ENCODE data around the gene SMOC2. TPM values are rescaled to one million over a fixed set of nuclear protein-coding genes. Genes with fewer than 3 reads are reported as not detected.

SMOC2 gene
- total RNA-seq, 3 donors from 2014 or later (not counting 1 experiment from before 2014, with no cell fraction given), result not detected

GRCh38 chr6:168535711-168536110, 94.7 kb downstream of the SMOC2 start:
- TF ChIP-seq CTCF (IDR thresholded peaks at IDR 0.05), result no peak
- H3K27me3 Mint-ChIP-seq (ENCODE audit: low read depth in 2 of 2), result peaks cover 12 to 15% of the 10 kb centered on the region in 2 donors
- H3K9me3 Mint-ChIP-seq, result no peaks in the 10 kb centered on the region

GRCh38 chr6:168536196-168536595, 95.2 kb downstream of the SMOC2 start:
- no peak for TF ChIP-seq CTCF (IDR thresholded peaks at IDR 0.05)
- no peak overlapping the region for H3K4me3 Mint-ChIP-seq
- intact Hi-C loops (cut with micrococcal nuclease), result no loop called here
- no peaks in the 10 kb centered on the region for H3K27me3 ChIP-seq (ENCODE audit: control insufficient read depth, insufficient read depth, low read length)
- no peak overlapping the region for H3K4me3 ChIP-seq (ENCODE audit: low read length)
- H3K27me3 Mint-ChIP-seq (ENCODE audit: low read depth in 2 of 2), result peaks cover 12 to 20% of the 10 kb centered on the region in 2 donors
- no peak for DNase-seq
- 79% methylated on average over 7 of the region's 7 CpGs for WGBS (ENCODE audit: insufficient coverage)
- no peak for ATAC-seq
- H3K9me3 Mint-ChIP-seq, result no peaks in the 10 kb centered on the region
- no peaks in the 10 kb centered on the region for H3K9me3 ChIP-seq (ENCODE audit: control insufficient read depth, insufficient read depth, low read length)
- H3K27ac ChIP-seq (ENCODE audit: low read length), result no peak overlapping the region
- no peaks in the 10 kb centered on the region for H3K4me1 ChIP-seq (ENCODE audit: control insufficient read depth, insufficient read depth, low read length)
- no peak overlapping the region for H3K27ac Mint-ChIP-seq
- H3K36me3 Mint-ChIP-seq, result no peaks in the 10 kb centered on the region
- peaks cover 0 to 5% of the 10 kb centered on the region in 2 donors for H3K4me1 Mint-ChIP-seq
- no peaks in the 10 kb centered on the region for H3K36me3 ChIP-seq (ENCODE audit: control insufficient read depth, insufficient read depth, low read length)

More at GRCh38 chr6:168535711-168536110, 94.7 kb downstream of the SMOC2 start:
- Mint-ChIP-seq H3K4me1 (peaks cover 0 to 5% of the 10 kb centered on the region in 2 donors), H3K27ac (no peak overlapping the region), H3K4me3 (no peak overlapping the region), H3K36me3 (no peaks in the 10 kb centered on the region)
- WGBS (ENCODE audit: insufficient coverage), result 92% methylated on average over 22 of the region's 22 CpGs
- ATAC-seq (no peak), DNase-seq (no peak)
- Histone ChIP-seq H3K9me3 (ENCODE audit: control insufficient read depth, insufficient read depth, low read length) (no peaks in the 10 kb centered on the region), H3K36me3 (ENCODE audit: control insufficient read depth, insufficient read depth, low read length) (no peaks in the 10 kb centered on the region), H3K4me3 (ENCODE audit: low read length) (no peak overlapping the region), H3K4me1 (ENCODE audit: control insufficient read depth, insufficient read depth, low read length) (no peaks in the 10 kb centered on the region), H3K27me3 (ENCODE audit: control insufficient read depth, insufficient read depth, low read length) (no peaks in the 10 kb centered on the region), H3K27ac (ENCODE audit: low read length) (no peak overlapping the region)
- intact Hi-C loops (cut with micrococcal nuclease), result no loop called here

GRCh38 chr6:168536665-168537539, 95.9 kb downstream of the SMOC2 start:
- DNase-seq (no peak), ATAC-seq (no peak)
- WGBS (ENCODE audit: insufficient coverage), result 90% methylated on average over 17 of the region's 17 CpGs
- no peak for TF ChIP-seq CTCF (IDR thresholded peaks at IDR 0.05)
- no peaks in the 10 kb centered on the region for H3K36me3 ChIP-seq (ENCODE audit: control insufficient read depth, insufficient read depth, low read length)
- intact Hi-C loops (cut with micrococcal nuclease), result no loop called here
- Mint-ChIP-seq H3K27me3 (ENCODE audit: low read depth in 2 of 2) (peaks cover 12 to 27% of the 10 kb centered on the region in 2 donors), H3K36me3 (no peaks in the 10 kb centered on the region), H3K27ac (no peak overlapping the region), H3K4me3 (no peak overlapping the region), H3K4me1 (peaks cover 0 to 5% of the 10 kb centered on the region in 2 donors), H3K9me3 (no peaks in the 10 kb centered on the region)
- no peak overlapping the region for H3K4me3 ChIP-seq (ENCODE audit: low read length)
- H3K4me1 ChIP-seq (ENCODE audit: control insufficient read depth, insufficient read depth, low read length), result no peaks in the 10 kb centered on the region
- H3K27me3 ChIP-seq (ENCODE audit: control insufficient read depth, insufficient read depth, low read length), result no peaks in the 10 kb centered on the region
- H3K27ac ChIP-seq (ENCODE audit: low read length), result no peak overlapping the region
- no peaks in the 10 kb centered on the region for H3K9me3 ChIP-seq (ENCODE audit: control insufficient read depth, insufficient read depth, low read length)
